NCI-H1105 (cell line): ENCODE results near the gene LRBA.
"Not testable (repeated sequence)": the region's sequence is repeated elsewhere in the genome, so short reads cannot be mapped to it uniquely, and the experiment has no call there.

Experiments used
- DNase-seq: peaks from one replicate; lab custom pipeline; 2025; lab: John Stamatoyannopoulos, UW

Gene LRBA

DNA sequence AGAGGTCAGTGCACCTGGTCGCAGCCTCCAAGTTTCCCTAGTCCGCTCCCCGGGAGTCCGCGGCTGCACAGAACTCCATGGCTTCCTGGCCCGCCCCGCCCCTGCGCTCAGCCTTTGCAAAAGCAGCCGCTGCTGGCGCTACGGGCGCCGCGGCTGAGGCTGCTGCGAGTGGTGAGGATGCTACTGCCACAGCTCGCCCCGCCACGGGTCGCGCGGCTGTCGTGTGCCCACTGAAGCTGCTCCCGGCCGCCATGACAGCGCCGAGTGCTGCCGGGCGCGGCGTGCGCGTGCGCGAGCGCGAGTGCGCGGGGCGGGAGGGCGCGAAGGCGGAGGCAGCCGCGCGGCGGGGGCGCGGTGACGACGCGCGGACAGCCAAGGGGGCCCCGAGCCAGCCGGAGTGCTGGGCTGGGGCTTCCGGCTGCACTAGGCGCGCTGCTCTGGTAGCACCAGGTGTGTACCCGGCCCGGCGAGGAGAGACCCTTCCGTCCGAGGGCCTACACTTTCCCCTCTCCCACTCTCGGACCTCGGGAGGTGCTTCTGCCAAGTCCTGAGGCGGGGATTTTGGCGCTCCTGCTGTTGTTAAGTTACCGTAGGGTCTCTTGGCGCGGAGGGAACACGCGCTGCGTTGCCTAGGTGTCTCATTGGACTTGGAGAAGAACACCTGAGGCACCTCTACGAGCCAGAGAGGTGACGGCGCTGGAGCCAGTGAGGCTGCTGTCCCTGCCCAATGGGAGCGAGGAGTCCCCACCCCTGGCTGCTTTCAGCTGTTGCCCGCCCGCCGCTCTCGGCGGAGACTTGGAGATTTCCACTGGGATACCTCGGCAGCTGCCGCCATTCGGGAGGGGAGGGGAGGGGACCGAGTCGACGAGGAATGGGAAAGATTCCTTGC is 619 bp upstream of the LRBA start:
- peak; percentile 81 for DNase-seq

DNA sequence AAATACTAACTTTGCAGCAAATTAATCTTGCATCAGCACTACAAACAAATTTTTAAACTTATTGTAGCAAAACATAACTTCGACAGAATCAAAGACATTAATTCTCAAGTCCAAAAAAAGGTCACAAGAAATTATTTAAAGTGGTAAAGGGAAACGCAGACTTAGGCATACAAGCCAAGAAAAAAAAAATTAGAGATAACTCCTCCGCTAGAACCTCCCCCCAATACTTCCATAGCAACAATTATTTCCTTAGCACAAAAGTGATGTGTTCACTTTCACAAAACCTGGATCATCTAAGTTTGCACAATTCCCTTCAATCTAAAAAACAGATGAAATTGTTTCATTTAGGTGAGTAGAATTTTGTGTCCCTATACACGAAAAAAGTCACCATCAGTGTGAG is 1.1 kb downstream of the LRBA start:
- no peak for DNase-seq

DNA sequence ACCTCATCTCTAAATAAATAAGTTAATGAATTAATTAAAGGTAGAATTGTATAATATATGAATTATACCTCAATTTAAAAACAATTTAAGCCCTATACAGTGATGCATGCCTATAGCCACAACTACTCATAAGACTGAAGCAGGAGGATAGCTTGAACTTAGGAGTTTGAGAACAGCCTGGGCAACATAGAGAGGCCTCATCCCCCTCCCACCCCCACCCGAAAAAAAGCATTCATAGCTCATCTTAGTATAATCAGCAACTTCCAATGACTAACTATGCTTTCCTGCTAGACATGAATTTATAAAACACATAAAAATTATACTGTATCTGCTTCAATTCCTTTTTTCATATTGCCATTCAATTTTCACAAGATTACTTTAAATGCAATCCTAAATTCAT is 1.6 kb downstream of the LRBA start:
- DNase-seq, result no peak

DNA sequence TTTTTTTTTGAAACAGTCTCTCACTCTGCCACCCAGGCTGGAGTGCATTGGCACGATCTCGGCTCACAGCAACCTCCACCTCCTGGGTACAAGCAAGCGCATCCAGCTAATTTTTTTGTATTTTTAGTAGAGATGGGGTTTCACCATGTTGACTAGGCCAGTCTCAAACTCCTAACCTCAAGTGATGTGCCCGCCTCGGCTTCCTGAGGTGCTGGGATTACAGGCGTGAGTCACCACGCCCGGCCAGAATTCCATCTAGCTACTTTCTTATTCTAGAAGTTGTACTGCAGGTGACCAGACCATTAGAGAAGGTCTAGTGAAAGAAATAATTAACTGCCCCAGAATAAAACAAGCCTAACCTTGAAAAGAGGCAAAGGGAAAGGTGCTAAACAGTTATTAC is 2.3 kb downstream of the LRBA start:
- DNase-seq, result no peak

DNA sequence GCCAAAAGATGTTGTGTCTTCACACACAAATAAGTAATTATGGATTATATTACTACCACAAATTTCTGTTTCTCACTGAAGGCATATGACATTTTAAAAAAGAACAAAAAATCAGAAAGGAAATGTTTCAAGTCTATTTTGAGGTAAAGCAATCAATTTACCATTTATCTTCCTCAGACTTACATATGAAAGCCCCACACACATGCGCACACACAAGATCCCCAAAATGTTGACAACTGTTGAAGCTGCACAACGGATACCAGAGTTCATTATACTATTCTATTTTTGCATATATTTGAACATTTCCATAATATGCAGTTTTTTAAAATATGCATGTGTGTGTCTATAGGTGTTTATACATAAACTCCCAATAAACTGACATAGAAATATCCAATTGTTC is 2.7 kb downstream of the LRBA start:
- DNase-seq, result no peak

DNA sequence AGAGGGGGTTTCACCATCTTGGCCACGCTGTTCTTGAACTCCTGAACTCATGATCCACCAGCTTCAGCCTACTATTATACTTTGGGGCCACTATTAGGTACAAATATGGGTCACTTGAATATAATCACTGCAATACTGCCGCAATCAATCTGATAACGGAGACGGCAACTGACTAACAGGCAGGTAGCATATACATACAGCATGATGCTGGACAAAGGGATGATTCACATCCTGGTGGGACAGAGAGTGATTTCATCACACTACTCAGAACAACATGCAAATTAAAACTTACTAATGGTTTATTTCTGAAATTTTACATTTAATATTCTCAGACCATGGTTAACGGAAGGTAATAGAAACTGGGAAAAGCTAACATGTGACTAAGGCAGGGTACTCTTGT is 10.9 kb downstream of the LRBA start:
- no peak for DNase-seq

DNA sequence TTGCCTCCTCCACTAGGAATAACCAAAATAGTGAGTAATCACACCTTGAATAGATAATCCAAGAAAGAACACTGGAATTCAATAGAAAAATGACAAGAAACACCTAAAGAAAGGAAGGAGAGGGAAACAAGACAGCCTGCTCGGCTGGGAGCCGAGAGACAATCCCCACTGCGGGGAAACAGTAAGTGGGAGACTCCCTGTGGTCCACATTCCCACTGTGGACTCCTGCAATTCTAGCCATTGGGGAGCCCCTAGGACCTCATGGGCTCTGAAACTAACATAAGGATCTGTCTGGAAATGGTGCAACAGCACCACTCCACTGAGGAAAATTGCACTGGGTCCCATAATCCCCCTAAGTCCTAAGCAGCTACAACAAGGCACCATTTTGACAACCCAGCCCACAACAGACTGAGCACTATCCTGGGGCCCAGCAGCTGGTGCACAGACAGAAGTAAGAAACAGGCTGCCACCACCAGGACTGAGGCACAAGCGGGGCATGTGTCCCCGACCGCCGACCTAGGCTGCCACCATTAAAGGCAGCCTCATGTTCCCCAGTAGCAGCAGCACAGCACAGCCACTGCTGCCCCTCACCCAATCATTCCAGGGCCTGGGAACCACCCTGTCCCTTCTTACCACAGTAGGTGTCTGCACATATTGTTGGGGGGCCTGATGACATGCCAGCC is 14.2 kb downstream of the LRBA start:
- DNase-seq, result no peak

DNA sequence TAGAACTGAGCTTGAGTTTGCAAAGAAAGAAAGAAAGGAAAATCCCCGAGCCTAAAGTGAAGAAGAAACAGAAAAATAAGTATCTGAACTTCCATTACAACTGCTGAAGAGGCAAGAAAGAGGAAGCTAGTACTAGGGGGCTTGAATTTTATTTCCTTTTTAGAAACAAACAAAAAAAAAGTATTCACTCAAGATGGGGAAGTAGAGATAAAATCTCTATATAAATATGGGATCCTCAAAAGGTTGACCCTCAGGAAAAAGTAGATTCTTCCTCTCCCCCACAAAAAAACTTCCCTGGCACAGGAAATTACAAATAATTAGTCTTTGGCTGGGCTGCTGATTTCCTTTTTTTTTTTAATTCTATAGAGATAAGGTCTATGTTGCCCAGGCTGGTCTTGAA is 16.0 kb downstream of the LRBA start:
- DNase-seq, result no peak

DNA sequence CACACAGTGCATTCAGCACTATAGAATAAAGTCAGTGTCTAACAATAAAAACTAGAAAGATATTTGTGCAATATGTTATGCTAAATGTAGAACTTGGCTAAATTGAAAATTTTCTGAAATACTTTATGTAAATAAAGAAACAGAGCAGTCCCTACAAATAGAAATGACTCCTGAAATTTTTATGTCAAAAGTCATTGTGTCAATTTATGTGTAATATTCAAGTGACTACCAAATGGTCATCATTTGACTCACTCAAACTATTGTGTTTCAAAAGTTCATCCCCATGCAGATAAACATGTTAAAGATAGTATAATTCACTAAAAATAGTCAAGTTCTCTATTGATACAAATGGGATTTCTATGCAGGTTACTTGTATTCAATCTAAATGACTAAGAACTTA is 17.9 kb downstream of the LRBA start:
- DNase-seq, result no peak

DNA sequence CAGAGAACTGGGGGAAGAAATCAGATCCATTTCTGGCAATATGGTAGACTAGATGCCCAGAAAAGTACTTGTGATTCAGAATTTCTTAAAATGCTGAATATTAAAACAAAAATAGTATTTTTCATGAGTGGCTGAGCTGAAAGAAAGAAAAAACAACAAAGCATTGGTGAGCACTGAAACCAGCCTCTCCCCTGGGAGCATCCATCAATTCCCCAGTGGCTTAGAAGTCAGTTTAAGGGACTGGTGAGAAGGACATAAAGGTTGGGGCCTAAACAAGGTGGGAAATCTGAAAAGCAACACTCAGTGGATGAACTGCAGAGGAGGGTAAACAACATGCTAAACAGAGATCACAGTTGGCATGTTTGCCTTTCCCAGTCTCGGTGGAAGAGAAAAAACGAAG is 20.4 kb downstream of the LRBA start:
- no peak for DNase-seq

DNA sequence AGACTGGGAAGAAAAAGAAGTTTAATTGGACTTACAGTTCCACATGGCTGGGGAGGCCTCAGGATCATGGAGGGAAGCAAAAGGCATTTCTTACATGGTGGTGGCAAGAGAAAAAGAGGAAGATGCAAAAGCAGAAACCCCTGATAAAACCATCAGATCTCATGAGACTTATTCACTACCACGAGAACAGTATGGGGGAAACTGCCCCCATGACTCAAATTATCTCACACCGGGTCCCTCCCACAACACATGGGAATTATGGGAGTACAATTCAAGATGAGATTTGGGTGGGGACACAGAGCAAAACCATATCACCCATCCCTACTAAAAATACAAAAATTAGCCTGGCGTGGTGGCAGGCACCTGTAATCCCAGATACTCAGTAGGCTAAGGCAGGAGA is 21.5 kb downstream of the LRBA start:
- DNase-seq, result not testable (repeated sequence)

DNA sequence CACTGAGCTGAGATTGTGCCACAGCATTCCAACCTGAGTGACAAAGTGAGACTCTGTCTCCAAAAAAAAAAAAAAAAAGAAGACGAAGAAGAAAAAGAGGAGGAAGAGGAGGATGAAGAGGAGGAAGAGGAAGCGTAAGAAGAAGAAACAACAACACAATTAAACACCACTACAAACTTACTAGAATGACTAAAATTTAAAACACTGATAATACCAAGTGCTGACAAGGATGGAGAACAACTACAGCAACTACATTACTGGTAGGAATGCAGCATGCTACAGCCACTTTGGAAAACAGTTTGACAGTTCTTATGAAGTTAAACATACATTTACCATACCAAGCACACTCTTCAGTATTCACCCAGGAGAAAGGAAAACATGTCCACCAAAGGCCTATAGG is 24.1 kb downstream of the LRBA start:
- DNase-seq, result no peak

DNA sequence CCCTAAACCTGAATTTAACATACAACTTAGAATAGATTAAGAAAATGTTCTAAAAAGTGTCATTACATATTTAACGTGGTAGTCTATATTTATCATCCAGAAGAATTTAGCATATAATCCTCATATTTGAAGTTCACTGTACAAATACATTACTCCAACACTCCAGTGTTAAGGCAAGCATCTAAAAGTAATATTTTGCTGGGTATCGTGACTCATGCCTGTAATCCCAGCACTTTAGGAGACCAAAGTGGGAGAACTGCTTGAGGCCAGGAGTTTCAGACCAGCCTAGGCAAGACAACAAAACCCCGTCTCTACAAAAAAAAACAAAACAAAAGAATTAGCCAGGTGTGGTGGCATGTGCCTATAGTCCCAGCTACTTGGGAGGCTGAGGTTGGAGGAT is 24.8 kb downstream of the LRBA start:
- DNase-seq, result no peak

DNA sequence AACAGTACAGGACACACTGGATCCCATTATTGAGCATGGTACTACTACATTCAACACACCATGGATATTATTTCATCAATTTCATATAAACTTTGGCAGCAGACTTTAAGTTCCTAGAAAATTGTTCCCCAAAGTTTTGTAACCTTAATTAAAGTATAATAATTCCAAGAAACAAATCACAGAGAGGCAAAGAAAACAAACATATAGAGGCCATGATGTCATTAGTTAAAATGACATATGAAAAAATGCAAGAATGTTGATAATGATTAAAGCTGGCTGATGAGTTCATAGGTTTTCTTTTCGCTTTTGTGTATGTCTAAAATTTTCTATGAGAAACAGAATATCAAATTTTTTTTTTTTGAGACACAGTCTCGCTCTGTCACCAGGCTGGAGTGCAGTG is 26.8 kb downstream of the LRBA start:
- no peak for DNase-seq

DNA sequence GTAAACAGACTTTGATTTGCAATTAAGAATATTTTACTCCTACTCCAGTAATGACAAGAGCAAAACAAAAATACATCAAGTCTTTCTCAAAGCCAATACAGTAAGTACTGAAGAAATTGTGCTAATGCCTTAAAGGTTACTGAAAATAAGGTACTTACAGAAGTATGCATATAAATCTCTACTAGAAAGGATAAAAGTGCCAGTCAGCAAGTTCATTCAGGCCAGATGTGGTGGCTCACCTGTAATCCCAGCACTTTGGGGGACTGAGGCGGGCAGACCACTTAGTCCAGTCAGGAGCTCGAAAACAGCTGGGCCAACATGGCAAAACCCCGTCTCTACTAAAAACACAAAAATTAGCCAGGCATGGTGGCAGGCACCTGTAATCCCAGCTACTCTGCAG is 27.9 kb downstream of the LRBA start:
- no peak for DNase-seq

DNA sequence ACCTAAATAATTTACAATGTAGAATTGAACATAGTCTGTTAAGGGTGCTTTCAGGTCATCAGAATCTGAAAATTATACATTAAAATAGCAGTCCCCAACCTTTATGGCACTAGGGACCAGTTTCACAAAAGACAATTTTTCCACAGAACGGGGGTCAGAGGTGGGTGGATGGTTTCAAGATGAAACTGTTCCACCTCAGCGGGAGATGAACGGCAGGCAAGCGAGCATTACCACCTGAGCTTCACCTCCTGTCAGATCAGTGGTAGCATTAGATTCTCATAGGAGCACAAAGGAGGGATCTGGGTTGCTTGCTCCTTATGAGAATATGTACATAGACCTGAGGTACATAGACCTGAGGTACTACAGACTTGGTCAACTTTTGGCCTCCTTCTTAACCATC is 29.0 kb downstream of the LRBA start:
- DNase-seq, result no peak

DNA sequence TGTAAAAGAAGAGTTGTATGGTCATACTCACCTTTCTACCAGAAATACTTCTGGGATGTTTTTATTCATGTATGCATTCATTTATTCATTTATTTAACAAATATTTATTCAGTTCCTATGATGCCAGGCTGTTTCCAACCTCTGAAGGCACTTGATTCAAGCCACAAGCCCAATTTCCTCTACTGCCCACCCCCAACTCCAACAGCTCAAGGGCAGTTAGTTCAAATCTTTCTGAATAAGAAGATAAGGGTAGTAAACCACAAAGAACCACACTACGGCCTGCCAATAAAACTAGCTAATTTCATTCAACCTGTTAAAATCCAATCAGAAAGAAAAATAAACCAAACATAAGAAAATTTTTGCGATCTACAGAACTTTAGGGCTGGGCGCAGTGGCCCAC is 31.2 kb downstream of the LRBA start:
- no peak for DNase-seq

DNA sequence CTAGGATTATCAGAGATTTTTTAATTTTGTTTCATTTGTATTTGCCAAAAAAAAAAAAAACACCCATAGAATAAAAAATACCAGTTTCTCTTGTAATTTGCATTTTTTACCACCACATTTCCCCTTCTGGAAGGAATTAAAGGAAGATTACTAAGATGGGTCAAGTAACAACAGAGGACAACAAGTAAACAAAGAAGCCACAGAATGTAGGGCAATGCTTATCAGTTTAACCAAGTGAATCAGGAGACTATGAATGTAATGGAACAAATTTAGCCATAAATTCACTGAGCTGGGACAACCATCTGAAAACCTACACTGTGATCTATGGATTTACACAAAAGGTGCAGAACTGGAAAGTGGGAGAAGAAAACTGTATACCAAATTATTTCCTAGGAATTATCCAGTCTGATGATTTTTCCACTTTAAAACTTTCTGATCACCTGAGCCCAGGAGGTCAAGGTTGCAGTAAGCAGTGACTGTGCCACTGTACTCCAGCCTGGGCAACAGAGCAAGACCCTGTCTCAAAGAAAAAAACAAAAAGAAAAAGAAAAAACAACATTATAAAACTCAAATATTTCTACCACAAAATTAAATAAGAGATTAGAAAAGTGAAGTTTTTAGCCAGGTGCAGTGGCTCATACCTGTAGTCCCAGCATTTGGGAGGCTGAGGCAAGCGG is 32.4 kb downstream of the LRBA start:
- no peak for DNase-seq

DNA sequence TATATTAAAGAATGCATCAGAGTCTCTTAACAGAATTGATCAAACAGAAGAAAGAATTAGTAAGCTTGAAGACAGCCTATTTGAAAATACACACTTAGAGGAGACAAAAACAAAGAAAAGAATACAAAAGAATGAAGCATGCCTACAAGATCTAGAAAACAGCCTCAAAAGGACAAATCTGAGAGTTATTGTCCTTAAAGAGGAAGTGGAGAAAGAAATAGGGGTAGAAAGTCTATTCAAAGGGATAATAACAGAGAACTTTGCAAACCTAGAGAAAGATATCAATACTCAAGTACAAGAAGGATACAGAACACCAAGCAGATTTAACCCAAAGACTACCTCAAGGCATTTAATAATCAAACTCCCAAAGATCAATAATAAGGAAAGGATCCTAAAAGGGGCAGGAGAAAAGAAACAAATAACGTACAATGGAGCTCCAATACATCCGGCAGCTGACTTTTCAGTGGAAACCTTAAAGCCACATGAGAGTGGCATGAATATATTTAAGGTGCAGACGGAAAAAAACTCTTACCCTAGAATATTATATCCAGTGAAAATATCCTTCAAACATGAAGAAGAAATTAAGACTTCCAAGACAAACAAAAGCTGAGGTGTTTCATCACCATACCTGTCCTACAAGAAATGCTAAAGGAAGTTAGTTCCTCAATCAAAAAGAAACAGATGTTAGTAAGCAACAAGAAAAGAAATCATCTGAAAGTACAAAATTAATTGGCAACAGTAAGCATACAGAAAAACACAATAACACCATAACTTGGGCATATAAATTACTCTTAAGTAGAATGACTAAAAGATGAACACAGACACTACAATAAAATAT is 36.1 kb downstream of the LRBA start:
- DNase-seq, result no peak

DNA sequence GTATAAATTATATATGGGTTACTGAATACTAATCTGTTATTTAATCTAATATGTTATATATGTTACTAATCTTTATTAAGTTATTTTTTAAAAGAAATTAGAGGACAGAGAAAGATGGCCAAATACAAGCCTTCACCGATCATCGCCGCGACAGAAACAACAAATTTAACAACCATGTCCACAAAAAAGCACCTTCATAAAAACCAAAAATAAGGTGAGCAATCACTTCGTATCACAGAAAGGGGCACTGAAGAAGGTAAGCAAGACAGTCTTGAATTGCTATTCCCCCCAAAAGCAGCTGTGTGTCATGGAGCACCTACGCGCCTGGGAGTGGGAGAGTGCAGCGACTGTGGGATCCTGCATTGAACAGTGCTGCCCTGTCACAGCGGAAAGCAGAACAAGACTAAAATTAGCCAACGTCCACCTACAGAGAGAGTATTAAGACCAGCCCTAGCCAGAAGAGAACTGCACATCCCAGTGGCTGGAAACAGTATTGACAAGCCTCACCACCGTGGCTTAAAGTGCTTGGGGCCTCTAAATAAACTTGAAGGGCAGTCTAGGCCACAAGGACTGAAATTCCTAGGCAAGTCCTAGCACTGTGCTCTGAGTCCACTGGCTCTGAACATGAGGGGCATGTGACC is 38.5 kb downstream of the LRBA start:
- DNase-seq, result no peak

DNA sequence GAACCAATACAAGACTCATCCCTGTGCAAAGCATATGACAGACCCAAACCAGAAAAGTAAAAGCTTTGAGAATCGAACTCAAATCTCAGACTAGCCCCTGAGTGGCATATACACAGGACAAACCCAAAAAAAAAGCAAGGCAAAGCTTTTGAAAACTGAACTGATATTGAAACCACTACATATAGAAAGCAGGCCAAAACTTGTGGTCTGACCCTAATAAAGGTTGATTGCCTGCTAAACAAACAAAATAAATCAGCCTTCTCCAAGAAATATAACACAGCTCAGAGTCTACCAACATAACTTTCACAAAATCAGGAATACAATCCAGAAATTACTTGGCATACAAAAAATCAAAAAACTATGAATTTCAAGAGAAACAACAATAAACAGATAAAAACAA is 40.3 kb downstream of the LRBA start:
- DNase-seq, result no peak

DNA sequence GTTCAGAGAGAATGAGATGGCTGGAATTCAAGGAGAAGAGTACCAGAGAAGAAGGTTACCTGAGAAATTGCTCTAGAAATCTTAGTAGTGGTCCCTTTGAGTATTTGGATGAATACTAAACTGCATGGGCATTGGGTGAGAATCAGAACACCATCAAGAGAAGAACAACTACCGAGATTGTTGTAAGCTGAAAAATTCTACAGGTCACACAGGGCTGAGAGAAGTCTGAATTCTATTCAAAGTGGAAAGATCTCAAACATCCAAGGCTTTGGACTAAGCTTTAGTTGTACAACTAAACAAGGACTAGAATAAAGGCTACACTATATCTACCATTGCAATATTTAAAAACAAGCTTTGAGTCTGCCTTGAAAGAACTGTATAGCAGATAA is 40.8 kb downstream of the LRBA start:
- DNase-seq, result no peak
